Measurements from ENCODE around the gene PLEKHA4.

Gene PLEKHA4

GRCh38 chr19:48872182-48872883 lies 3.9 kb upstream of the PLEKHA4 start, which contains the start of gene PPP1R15A:
PPP1R15A (plus strand) TSS chr19:48872421; CDS start chr19:48873234, 813 bp downstream.
- TF ChIP-seq GATA2 (IDR thresholded peaks at IDR 0.05; ENCODE audit: low read depth, low read length) (peak; percentile 76), GATA3 (IDR thresholded peaks at IDR 0.05; ENCODE audit: low read depth, low read length) (no peak)

- TF ChIP-seq GATA3 (IDR thresholded peaks at IDR 0.05; ENCODE audit: low read depth, low read length) (no peak), GATA2 (IDR thresholded peaks at IDR 0.05; ENCODE audit: low read depth, low read length) (no peak)
These were observed 1.6 kb upstream of the PLEKHA4 start for GRCh38 chr19:48870048-48870447.

GRCh38 chr19:48867746-48868113 lies 687 bp downstream of the PLEKHA4 start:
- no peak for TF ChIP-seq GATA3 (IDR thresholded peaks at IDR 0.05; ENCODE audit: low read depth, low read length)
- no peak for TF ChIP-seq GATA2 (IDR thresholded peaks at IDR 0.05; ENCODE audit: low read depth, low read length)

GRCh38 chr19:48867123-48867745 lies 1.2 kb downstream of the PLEKHA4 start:
- TF ChIP-seq GATA2 (IDR thresholded peaks at IDR 0.05; ENCODE audit: low read depth, low read length) = no peak
- TF ChIP-seq GATA3 (IDR thresholded peaks at IDR 0.05; ENCODE audit: low read depth, low read length) = no peak

GRCh38 chr19:48866692-48867091 lies 1.7 kb downstream of the PLEKHA4 start:
- TF ChIP-seq GATA3 (IDR thresholded peaks at IDR 0.05; ENCODE audit: low read depth, low read length) (no peak), GATA2 (IDR thresholded peaks at IDR 0.05; ENCODE audit: low read depth, low read length) (no peak)

- no peak for TF ChIP-seq GATA2 (IDR thresholded peaks at IDR 0.05; ENCODE audit: low read depth, low read length)
- no peak for TF ChIP-seq GATA3 (IDR thresholded peaks at IDR 0.05; ENCODE audit: low read depth, low read length)
These were observed 5.6 kb downstream of the PLEKHA4 start for GRCh38 chr19:48862827-48863226.

GRCh38 chr19:48861313-48861712 lies 7.1 kb downstream of the PLEKHA4 start:
- no peak for TF ChIP-seq GATA3 (IDR thresholded peaks at IDR 0.05; ENCODE audit: low read depth, low read length)
- TF ChIP-seq GATA2 (IDR thresholded peaks at IDR 0.05; ENCODE audit: low read depth, low read length) = no peak

GRCh38 chr19:48859711-48860572 lies 8.5 kb downstream of the PLEKHA4 start:
- TF ChIP-seq GATA3 (IDR thresholded peaks at IDR 0.05; ENCODE audit: low read depth, low read length) (no peak), GATA2 (IDR thresholded peaks at IDR 0.05; ENCODE audit: low read depth, low read length) (no peak)

GRCh38 chr19:48858984-48859710 lies 9.3 kb downstream of the PLEKHA4 start:
- TF ChIP-seq GATA2 (IDR thresholded peaks at IDR 0.05; ENCODE audit: low read depth, low read length) (no peak), GATA3 (IDR thresholded peaks at IDR 0.05; ENCODE audit: low read depth, low read length) (no peak)

- no peak for TF ChIP-seq GATA3 (IDR thresholded peaks at IDR 0.05; ENCODE audit: low read depth, low read length)
- TF ChIP-seq GATA2 (IDR thresholded peaks at IDR 0.05; ENCODE audit: low read depth, low read length) = no peak
These were observed 11.5 kb downstream of the PLEKHA4 start for GRCh38 chr19:48856921-48857320.

GRCh38 chr19:48854103-48854502 lies 14.3 kb downstream of the PLEKHA4 start:
- TF ChIP-seq GATA2 (IDR thresholded peaks at IDR 0.05; ENCODE audit: low read depth, low read length) (no peak), GATA3 (IDR thresholded peaks at IDR 0.05; ENCODE audit: low read depth, low read length) (no peak)

GRCh38 chr19:48853483-48853882 lies 14.9 kb downstream of the PLEKHA4 start:
- TF ChIP-seq GATA2 (IDR thresholded peaks at IDR 0.05; ENCODE audit: low read depth, low read length) = no peak

GRCh38 chr19:48852292-48852691 lies 16.1 kb downstream of the PLEKHA4 start:
- no peak for TF ChIP-seq GATA3 (IDR thresholded peaks at IDR 0.05; ENCODE audit: low read depth, low read length)

- TF ChIP-seq GATA3 (IDR thresholded peaks at IDR 0.05; ENCODE audit: low read depth, low read length) (no peak), GATA2 (IDR thresholded peaks at IDR 0.05; ENCODE audit: low read depth, low read length) (no peak)
These were observed 23.0 kb downstream of the PLEKHA4 start for GRCh38 chr19:48845384-48845783.
